ENCODE measurements around the gene HSPB7.

The HSPB7 gene

DNA sequence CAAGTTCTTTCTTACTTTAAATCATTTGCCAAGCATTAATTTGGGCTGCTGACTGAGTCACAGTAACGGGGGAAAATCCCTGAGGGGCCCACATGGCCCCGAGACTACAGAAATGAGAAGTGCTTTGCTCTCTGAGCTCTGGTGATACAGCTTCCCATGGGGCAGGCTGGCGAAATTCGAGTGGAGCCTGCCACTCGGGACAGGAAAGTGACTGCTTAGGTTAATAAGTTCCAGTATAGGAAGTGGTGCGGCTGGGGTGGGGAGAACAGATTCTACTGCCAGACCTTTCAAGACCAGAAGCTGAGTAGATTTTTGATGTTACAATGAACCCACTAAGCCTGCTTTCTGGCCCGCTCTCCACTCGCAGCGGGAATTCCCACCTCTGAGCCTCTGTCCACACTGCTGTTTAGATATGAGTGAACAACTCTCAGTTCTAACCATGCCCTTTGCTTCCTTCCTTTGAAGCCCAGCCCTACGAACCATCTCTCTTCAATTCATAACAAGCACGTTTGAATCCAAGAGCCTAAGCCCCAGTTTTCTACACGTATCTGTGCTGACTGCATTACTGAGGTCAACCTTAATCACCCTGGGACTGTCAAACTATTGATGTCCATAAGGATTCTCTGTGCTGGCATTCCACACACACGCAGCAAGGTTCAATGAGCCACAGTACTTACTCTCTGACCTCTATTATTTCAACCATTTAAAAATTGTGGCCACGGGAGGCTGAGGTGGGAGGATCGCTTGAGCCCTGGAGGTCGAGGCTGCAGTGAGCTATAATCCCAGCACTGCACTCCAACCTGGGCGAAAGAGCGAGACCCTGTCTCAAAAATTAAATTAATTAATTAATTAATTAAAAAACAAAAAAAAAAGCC is 51.5 kb downstream of the HSPB7 start:
- peak overlapping the region; percentile 55 for H3K4me3 ChIP-seq (ENCODE audit: low read length)
- peak overlapping the region; percentile 72 for H3K4me2 ChIP-seq (ENCODE audit: low read length)
- no peak for TF ChIP-seq CTCF (IDR thresholded peaks at IDR 0.05; ENCODE audit: low read depth, low read length)
- no peak for TF ChIP-seq EZH2phosphoT487 (IDR thresholded peaks at IDR 0.05; ENCODE audit: low read depth)
- H3K9me3 ChIP-seq (ENCODE audit: insufficient read depth, low read length), result no peaks in the 10 kb centered on the region
- H3K27ac ChIP-seq (ENCODE audit: low read length), result peak overlapping the region; percentile 96
- H3K4me1 ChIP-seq (ENCODE audit: low read length), result peaks cover 58% of the 10 kb centered on the region
- H4K20me1 ChIP-seq (ENCODE audit: insufficient read depth, low read length), result no peaks in the 10 kb centered on the region
- peaks cover 22% of the 10 kb centered on the region for H3K36me3 ChIP-seq (replicated peaks; ENCODE audit: low read depth, low read length)
- no peak overlapping the region for H2AFZ ChIP-seq (ENCODE audit: low read depth, low read length)
- H3K27me3 ChIP-seq (ENCODE audit: low read depth, low read length), result no peaks in the 10 kb centered on the region
- peak overlapping the region; percentile 69 for H3K9ac ChIP-seq (ENCODE audit: low read length)
- H3K79me2 ChIP-seq (ENCODE audit: low read length), result peaks cover 22% of the 10 kb centered on the region

- peak overlapping the region; percentile 72 for H3K4me2 ChIP-seq (ENCODE audit: low read length)
- peaks cover 62% of the 10 kb centered on the region for H3K4me1 ChIP-seq (ENCODE audit: low read length)
- no peaks in the 10 kb centered on the region for H4K20me1 ChIP-seq (ENCODE audit: insufficient read depth, low read length)
- H3K36me3 ChIP-seq (replicated peaks; ENCODE audit: low read depth, low read length), result peaks cover 22% of the 10 kb centered on the region
- H3K27ac ChIP-seq (ENCODE audit: low read length), result peak overlapping the region; percentile 96
- H3K27me3 ChIP-seq (ENCODE audit: low read depth, low read length), result no peaks in the 10 kb centered on the region
- H3K79me2 ChIP-seq (ENCODE audit: low read length), result peaks cover 22% of the 10 kb centered on the region
- peak overlapping the region; percentile 69 for H3K9ac ChIP-seq (ENCODE audit: low read length)
- no peaks in the 10 kb centered on the region for H3K9me3 ChIP-seq (ENCODE audit: insufficient read depth, low read length)
- no peak for TF ChIP-seq CTCF (IDR thresholded peaks at IDR 0.05; ENCODE audit: low read depth, low read length)
- no peak for TF ChIP-seq EZH2phosphoT487 (IDR thresholded peaks at IDR 0.05; ENCODE audit: low read depth)
- H2AFZ ChIP-seq (ENCODE audit: low read depth, low read length), result no peak overlapping the region
- peak overlapping the region; percentile 55 for H3K4me3 ChIP-seq (ENCODE audit: low read length)
These were observed 52.5 kb downstream of the HSPB7 start for GRCh38 chr1:15965228-15965767.

All from OCI-LY3 (cell line).